ENCODE results near the gene UNC13B. TPM values are rescaled to one million over a fixed set of nuclear protein-coding genes. Genes with fewer than 3 reads are reported as not detected.

Gene UNC13B
- total and polyA plus RNA-seq, 4 donors, result 8.0 to 33.7 (median 30.3) TPM

GRCh38 chr9:35286381-35286780, 124.6 kb downstream of the UNC13B start:
- H3K4me1 ChIP-seq (ENCODE audit: control insufficient read depth in 1 of 2, insufficient read depth in 2 of 2, low read length in 2 of 2), result no peaks in the 10 kb centered on the region
- DNase-seq, result no peak
- H3K9me3 ChIP-seq (ENCODE audit: control insufficient read depth, low read length), result no peaks in the 10 kb centered on the region
- no peaks in the 10 kb centered on the region for H3K36me3 ChIP-seq (ENCODE audit: control insufficient read depth in 1 of 2, insufficient read depth in 2 of 2, low read length in 1 of 2)
- 95 to 100% methylated on average over 1 of the region's 1 CpG for WGBS, 2 donors
- no peak overlapping the region for H3K4me3 ChIP-seq (ENCODE audit: low read length in 2 of 2)
- no peak overlapping the region for H3K27ac ChIP-seq (ENCODE audit: low read depth in 1 of 2, low read length in 2 of 2)
- no peaks in the 10 kb centered on the region for H3K27me3 ChIP-seq (ENCODE audit: control insufficient read depth in 1 of 2, insufficient read depth in 2 of 2, low read length in 1 of 2)
- no peak for ATAC-seq (ENCODE audit: low FRiP score)
- intact Hi-C loops (cut with DNase I), result no loop called here

GRCh38 chr9:35287987-35288632, 126.3 kb downstream of the UNC13B start:
- Histone ChIP-seq H3K4me1 (ENCODE audit: control insufficient read depth in 1 of 2, insufficient read depth in 2 of 2, low read length in 2 of 2) (peaks cover 0 to 2% of the 10 kb centered on the region in 2 donors), H3K9me3 (ENCODE audit: control insufficient read depth, low read length) (no peaks in the 10 kb centered on the region), H3K4me3 (ENCODE audit: low read length in 2 of 2) (no peak overlapping the region), H3K27ac (ENCODE audit: low read depth in 1 of 2, low read length in 2 of 2) (no peak overlapping the region), H3K27me3 (ENCODE audit: control insufficient read depth in 1 of 2, insufficient read depth in 2 of 2, low read length in 1 of 2) (no peaks in the 10 kb centered on the region), H3K36me3 (ENCODE audit: control insufficient read depth in 1 of 2, insufficient read depth in 2 of 2, low read length in 1 of 2) (no peaks in the 10 kb centered on the region)
- intact Hi-C loops (cut with DNase I), result no loop called here
- 88 to 90% methylated on average over 3 of the region's 3 CpGs for WGBS, 2 donors
- ATAC-seq (ENCODE audit: low FRiP score) (no peak), DNase-seq (no peak)

- H3K27me3 ChIP-seq (ENCODE audit: control insufficient read depth in 1 of 2, insufficient read depth in 2 of 2, low read length in 1 of 2), result no peaks in the 10 kb centered on the region
- 97 to 98% methylated on average over 1 of the region's 1 CpG for WGBS, 2 donors
- no peak overlapping the region for H3K27ac ChIP-seq (ENCODE audit: low read depth in 1 of 2, low read length in 2 of 2)
- H3K4me3 ChIP-seq (ENCODE audit: low read length in 2 of 2), result no peak overlapping the region
- H3K36me3 ChIP-seq (ENCODE audit: control insufficient read depth in 1 of 2, insufficient read depth in 2 of 2, low read length in 1 of 2), result no peaks in the 10 kb centered on the region
- ATAC-seq (ENCODE audit: low FRiP score) (no peak), DNase-seq (no peak)
- no peaks in the 10 kb centered on the region for H3K9me3 ChIP-seq (ENCODE audit: control insufficient read depth, low read length)
- peaks cover 0 to 2% of the 10 kb centered on the region in 2 donors for H3K4me1 ChIP-seq (ENCODE audit: control insufficient read depth in 1 of 2, insufficient read depth in 2 of 2, low read length in 2 of 2)
- intact Hi-C loops (cut with DNase I), result no loop called here
Observed at GRCh38 chr9:35288778-35289177, 127.0 kb downstream of the UNC13B start.

- Histone ChIP-seq H3K36me3 (ENCODE audit: control insufficient read depth in 1 of 2, insufficient read depth in 2 of 2, low read length in 1 of 2) (peaks cover 0 to 4% of the 10 kb centered on the region in 2 donors), H3K4me1 (ENCODE audit: control insufficient read depth in 1 of 2, insufficient read depth in 2 of 2, low read length in 2 of 2) (peaks cover 0 to 2% of the 10 kb centered on the region in 2 donors), H3K27ac (ENCODE audit: low read depth in 1 of 2, low read length in 2 of 2) (no peak overlapping the region), H3K27me3 (ENCODE audit: control insufficient read depth in 1 of 2, insufficient read depth in 2 of 2, low read length in 1 of 2) (no peaks in the 10 kb centered on the region), H3K4me3 (ENCODE audit: low read length in 2 of 2) (no peak overlapping the region), H3K9me3 (ENCODE audit: control insufficient read depth, low read length) (no peaks in the 10 kb centered on the region)
- intact Hi-C loops (cut with DNase I), result no loop called here
- WGBS, 2 donors, result 90 to 92% methylated on average over 2 of the region's 2 CpGs
- no peak for ATAC-seq (ENCODE audit: low FRiP score)
- no peak for DNase-seq
Observed at GRCh38 chr9:35293376-35293964, 131.7 kb downstream of the UNC13B start.

- intact Hi-C loops (cut with DNase I), result no loop called here
- H3K4me3 ChIP-seq (ENCODE audit: low read length in 2 of 2), result no peak overlapping the region
- 97% methylated on average over 6 of the region's 6 CpGs for WGBS, 2 donors
- H3K9me3 ChIP-seq (ENCODE audit: control insufficient read depth, low read length), result no peaks in the 10 kb centered on the region
- DNase-seq (no peak), ATAC-seq (ENCODE audit: low FRiP score) (no peak)
- peaks cover 0 to 2% of the 10 kb centered on the region in 2 donors for H3K4me1 ChIP-seq (ENCODE audit: control insufficient read depth in 1 of 2, insufficient read depth in 2 of 2, low read length in 2 of 2)
- H3K27me3 ChIP-seq (ENCODE audit: control insufficient read depth in 1 of 2, insufficient read depth in 2 of 2, low read length in 1 of 2), result no peaks in the 10 kb centered on the region
- no peak overlapping the region for H3K27ac ChIP-seq (ENCODE audit: low read depth in 1 of 2, low read length in 2 of 2)
- H3K36me3 ChIP-seq (ENCODE audit: control insufficient read depth in 1 of 2, insufficient read depth in 2 of 2, low read length in 1 of 2), result peaks cover 0 to 4% of the 10 kb centered on the region in 2 donors
Observed at GRCh38 chr9:35294066-35294465, 132.3 kb downstream of the UNC13B start.

GRCh38 chr9:35294556-35294955, 132.7 kb downstream of the UNC13B start:
- Histone ChIP-seq H3K9me3 (ENCODE audit: control insufficient read depth, low read length) (no peaks in the 10 kb centered on the region), H3K36me3 (ENCODE audit: control insufficient read depth in 1 of 2, insufficient read depth in 2 of 2, low read length in 1 of 2) (peaks cover 0 to 4% of the 10 kb centered on the region in 2 donors), H3K4me3 (ENCODE audit: low read length in 2 of 2) (no peak overlapping the region), H3K4me1 (ENCODE audit: control insufficient read depth in 1 of 2, insufficient read depth in 2 of 2, low read length in 2 of 2) (peaks cover 0 to 2% of the 10 kb centered on the region in 2 donors), H3K27me3 (ENCODE audit: control insufficient read depth in 1 of 2, insufficient read depth in 2 of 2, low read length in 1 of 2) (no peaks in the 10 kb centered on the region), H3K27ac (ENCODE audit: low read depth in 1 of 2, low read length in 2 of 2) (no peak overlapping the region)
- 86 to 90% methylated on average over 6 of the region's 6 CpGs for WGBS, 2 donors
- ATAC-seq (ENCODE audit: low FRiP score), result no peak
- intact Hi-C loops (cut with DNase I), result no loop called here
- no peak for DNase-seq

GRCh38 chr9:35295369-35296036, 133.7 kb downstream of the UNC13B start:
- intact Hi-C loops (cut with DNase I), result no loop called here
- DNase-seq (no peak), ATAC-seq (ENCODE audit: low FRiP score) (no peak)
- no peaks in the 10 kb centered on the region for H3K27me3 ChIP-seq (ENCODE audit: control insufficient read depth in 1 of 2, insufficient read depth in 2 of 2, low read length in 1 of 2)
- no peak overlapping the region for H3K4me3 ChIP-seq (ENCODE audit: low read length in 2 of 2)
- no peak overlapping the region for H3K27ac ChIP-seq (ENCODE audit: low read depth in 1 of 2, low read length in 2 of 2)
- no peaks in the 10 kb centered on the region for H3K9me3 ChIP-seq (ENCODE audit: control insufficient read depth, low read length)
- peaks cover 0 to 2% of the 10 kb centered on the region in 2 donors for H3K4me1 ChIP-seq (ENCODE audit: control insufficient read depth in 1 of 2, insufficient read depth in 2 of 2, low read length in 2 of 2)
- peaks cover 0 to 4% of the 10 kb centered on the region in 2 donors for H3K36me3 ChIP-seq (ENCODE audit: control insufficient read depth in 1 of 2, insufficient read depth in 2 of 2, low read length in 1 of 2)
- 94 to 95% methylated on average over 13 of the region's 13 CpGs for WGBS, 2 donors

- no peak overlapping the region for H3K27ac ChIP-seq (ENCODE audit: low read depth in 1 of 2, low read length in 2 of 2)
- H3K27me3 ChIP-seq (ENCODE audit: control insufficient read depth in 1 of 2, insufficient read depth in 2 of 2, low read length in 1 of 2), result no peaks in the 10 kb centered on the region
- DNase-seq (no peak), ATAC-seq (ENCODE audit: low FRiP score) (no peak)
- no peaks in the 10 kb centered on the region for H3K4me1 ChIP-seq (ENCODE audit: control insufficient read depth in 1 of 2, insufficient read depth in 2 of 2, low read length in 2 of 2)
- intact Hi-C loops (cut with DNase I), result no loop called here
- H3K4me3 ChIP-seq (ENCODE audit: low read length in 2 of 2), result no peak overlapping the region
- no peaks in the 10 kb centered on the region for H3K9me3 ChIP-seq (ENCODE audit: control insufficient read depth, low read length)
- H3K36me3 ChIP-seq (ENCODE audit: control insufficient read depth in 1 of 2, insufficient read depth in 2 of 2, low read length in 1 of 2), result no peaks in the 10 kb centered on the region
- 92 to 93% methylated on average over 1 of the region's 1 CpG for WGBS, 2 donors
Observed at GRCh38 chr9:35303567-35303966, 141.8 kb downstream of the UNC13B start.

GRCh38 chr9:35306283-35306682, 144.5 kb downstream of the UNC13B start:
- intact Hi-C loops (cut with DNase I), result no loop called here
- Histone ChIP-seq H3K36me3 (ENCODE audit: control insufficient read depth in 1 of 2, insufficient read depth in 2 of 2, low read length in 1 of 2) (peaks cover 0 to 5% of the 10 kb centered on the region in 2 donors), H3K9me3 (ENCODE audit: control insufficient read depth, low read length) (no peaks in the 10 kb centered on the region), H3K4me3 (ENCODE audit: low read length in 2 of 2) (no peak overlapping the region), H3K27ac (ENCODE audit: low read depth in 1 of 2, low read length in 2 of 2) (no peak overlapping the region), H3K27me3 (ENCODE audit: control insufficient read depth in 1 of 2, insufficient read depth in 2 of 2, low read length in 1 of 2) (no peaks in the 10 kb centered on the region), H3K4me1 (ENCODE audit: control insufficient read depth in 1 of 2, insufficient read depth in 2 of 2, low read length in 2 of 2) (no peaks in the 10 kb centered on the region)
- no peak for DNase-seq
- no peak for ATAC-seq (ENCODE audit: low FRiP score)
- WGBS, 2 donors, result 89 to 94% methylated on average over 1 of the region's 1 CpG

Data from aorta (tissue), 5 donors.